ENCODE data around the gene INSIG1.

- TF ChIP-seq MYNN (tag by site-specific recombination; IDR thresholded peaks at IDR 0.05; ENCODE audit: borderline replicate concordance) (no peak), ZNF121 (tag by site-specific recombination; IDR thresholded peaks at IDR 0.05) (no peak), ZNF785 (tag by site-specific recombination; IDR thresholded peaks at IDR 0.05) (no peak), ZNF580 (tag by site-specific recombination; IDR thresholded peaks at IDR 0.05) (no peak), SP2 (tag by site-specific recombination; IDR thresholded peaks at IDR 0.05) (no peak), ZNF23 (tag by site-specific recombination; IDR thresholded peaks at IDR 0.05; ENCODE audit: borderline replicate concordance) (no peak), ZNF571 (tag by site-specific recombination; IDR thresholded peaks at IDR 0.05) (no peak), ZNF174 (tag by site-specific recombination; IDR thresholded peaks at IDR 0.05) (no peak), CTCF (tag by site-specific recombination; IDR thresholded peaks at IDR 0.05) (no peak)
These were observed 3.2 kb upstream of the INSIG1 start for GRCh38 chr7:155294511-155294778.
